ENCODE data around the gene DMRTA2.

DNA sequence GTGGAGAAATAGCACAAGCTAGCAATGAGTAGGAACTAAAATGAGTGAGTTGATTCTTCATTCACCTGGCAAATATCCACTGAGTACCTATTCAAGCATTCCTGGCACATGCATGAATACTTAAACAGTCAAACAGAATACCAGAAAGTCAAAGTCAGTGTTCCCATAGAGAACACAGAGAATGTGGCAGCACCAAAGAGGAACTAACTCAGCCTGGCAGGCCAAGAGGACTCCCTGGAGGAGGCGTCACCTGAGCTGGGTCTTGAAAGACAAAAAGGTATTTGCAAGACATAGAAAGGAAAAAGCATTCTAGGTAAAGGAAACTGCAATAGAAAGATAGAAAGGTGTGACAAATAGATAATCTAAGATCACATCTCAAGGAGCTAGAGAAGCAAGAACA, 49.7 kb downstream of the DMRTA2 start:
- TF ChIP-seq, protein P1, sequence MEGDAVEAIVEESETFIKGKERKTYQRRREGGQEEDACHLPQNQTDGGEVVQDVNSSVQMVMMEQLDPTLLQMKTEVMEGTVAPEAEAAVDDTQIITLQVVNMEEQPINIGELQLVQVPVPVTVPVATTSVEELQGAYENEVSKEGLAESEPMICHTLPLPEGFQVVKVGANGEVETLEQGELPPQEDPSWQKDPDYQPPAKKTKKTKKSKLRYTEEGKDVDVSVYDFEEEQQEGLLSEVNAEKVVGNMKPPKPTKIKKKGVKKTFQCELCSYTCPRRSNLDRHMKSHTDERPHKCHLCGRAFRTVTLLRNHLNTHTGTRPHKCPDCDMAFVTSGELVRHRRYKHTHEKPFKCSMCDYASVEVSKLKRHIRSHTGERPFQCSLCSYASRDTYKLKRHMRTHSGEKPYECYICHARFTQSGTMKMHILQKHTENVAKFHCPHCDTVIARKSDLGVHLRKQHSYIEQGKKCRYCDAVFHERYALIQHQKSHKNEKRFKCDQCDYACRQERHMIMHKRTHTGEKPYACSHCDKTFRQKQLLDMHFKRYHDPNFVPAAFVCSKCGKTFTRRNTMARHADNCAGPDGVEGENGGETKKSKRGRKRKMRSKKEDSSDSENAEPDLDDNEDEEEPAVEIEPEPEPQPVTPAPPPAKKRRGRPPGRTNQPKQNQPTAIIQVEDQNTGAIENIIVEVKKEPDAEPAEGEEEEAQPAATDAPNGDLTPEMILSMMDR (IDR thresholded peaks at IDR 0.05): no peak
- no peak for TF ChIP-seq POLR2AphosphoS5 (IDR thresholded peaks at IDR 0.05)
